GM08714 (cell line): ENCODE measurements around the gene BARX2.

Source experiments
- H3K4me3 ChIP-seq: fragments of 200-500 bp; sonication (Bioruptor generic); 2 replicates; pipeline ENCODE4 v1.5.1; 2014; ENCODE audit warnings: mild to moderate bottlenecking, low read length, inconsistent platforms
- ZNF274 ChIP-seq: IDR thresholded peaks from 2 replicates; pipeline ENCODE4 v1.6.1; 2012; ENCODE audit warnings: mild to moderate bottlenecking, low read depth, low read length

The BARX2 gene

DNA sequence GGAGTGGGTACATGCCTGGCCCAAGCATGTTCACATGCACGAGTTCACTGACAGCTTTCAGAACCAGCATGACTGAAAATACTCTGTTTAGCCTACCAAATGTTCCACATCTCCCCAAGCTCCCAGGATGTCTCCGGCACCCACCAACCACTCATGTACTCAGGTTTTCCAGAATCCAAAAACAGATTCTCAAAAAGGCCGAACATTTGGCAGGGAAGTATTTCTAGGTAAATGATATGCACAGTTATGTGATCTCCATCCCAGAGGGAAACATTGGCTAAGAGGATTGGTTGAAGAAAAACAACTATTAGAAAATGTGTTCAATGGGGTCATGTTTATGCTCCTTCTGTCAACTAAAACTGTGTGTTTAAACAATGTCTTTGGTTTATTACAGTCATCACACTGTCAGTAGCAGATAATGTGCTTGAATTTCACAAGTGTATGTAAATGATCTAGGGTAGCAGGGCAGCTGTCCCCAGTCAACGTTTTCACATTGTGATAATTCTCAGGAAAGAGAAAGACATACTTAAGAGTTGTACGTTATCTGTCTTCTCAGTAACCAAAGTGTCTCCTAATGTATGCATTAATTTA, 52.3 kb downstream of the BARX2 start:
- TF ChIP-seq ZNF274, result no peak
- H3K4me3 ChIP-seq, result no peak overlapping the region

DNA sequence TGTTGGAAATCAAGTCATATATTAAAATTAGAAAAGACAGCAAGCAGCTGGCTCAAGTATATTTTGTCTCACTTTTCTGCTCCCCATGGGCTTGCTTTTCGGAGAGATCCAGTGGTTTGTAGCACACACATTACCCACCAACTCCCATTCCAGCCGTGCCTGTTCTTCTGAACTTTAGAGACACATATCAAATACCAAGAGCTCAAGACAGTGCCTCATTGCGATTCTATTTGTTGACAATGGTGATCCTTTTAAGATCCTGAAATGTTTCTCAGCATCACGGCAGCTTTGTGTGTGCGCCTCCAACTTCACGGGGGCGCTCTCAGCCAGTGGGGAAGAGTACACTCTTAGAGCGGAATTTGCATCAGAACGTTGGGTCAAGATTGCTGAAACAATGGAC, 52.9 kb downstream of the BARX2 start:
- H3K4me3 ChIP-seq, result no peak overlapping the region
- no peak for TF ChIP-seq ZNF274

DNA sequence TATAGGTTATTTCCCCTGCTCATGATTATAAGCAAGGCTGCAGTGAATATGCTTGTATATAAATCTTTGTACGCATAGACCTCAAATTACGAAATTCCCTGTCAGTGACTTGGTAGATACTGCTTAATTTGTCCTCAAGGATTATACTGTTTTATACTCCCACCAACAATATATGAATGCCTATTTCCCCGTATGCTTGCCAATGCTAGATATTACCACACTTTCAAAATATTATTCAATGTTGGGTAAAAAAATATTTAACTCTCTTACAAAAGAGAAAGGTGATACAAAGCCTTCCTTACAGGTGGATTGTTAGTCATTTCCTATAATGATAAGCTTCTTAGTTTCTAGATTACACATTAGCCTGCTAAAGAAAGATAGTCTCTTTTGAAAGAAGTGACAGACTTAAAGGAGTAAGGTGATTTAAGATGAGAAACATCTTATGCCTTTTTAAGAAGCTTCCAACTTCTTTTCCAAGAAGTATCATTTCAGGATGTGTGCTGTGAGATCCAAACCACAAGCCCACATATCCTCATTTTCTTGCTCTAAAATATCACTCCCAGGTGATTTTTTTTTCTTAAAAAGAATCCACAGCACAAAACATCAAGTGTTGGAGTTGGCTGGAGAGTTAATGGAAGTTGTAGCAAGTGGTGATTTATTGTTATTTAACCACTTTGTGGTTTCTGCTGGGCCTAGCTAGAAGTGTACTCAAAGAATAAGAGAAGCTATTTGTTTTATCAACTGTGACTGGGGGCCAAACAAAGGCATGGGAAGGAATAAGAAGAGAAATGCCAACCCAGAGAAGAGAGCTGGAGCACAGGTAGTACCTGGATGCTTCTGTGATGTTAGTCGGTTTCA, 59.2 kb downstream of the BARX2 start:
- no peak overlapping the region for H3K4me3 ChIP-seq
- TF ChIP-seq ZNF274, result no peak

DNA sequence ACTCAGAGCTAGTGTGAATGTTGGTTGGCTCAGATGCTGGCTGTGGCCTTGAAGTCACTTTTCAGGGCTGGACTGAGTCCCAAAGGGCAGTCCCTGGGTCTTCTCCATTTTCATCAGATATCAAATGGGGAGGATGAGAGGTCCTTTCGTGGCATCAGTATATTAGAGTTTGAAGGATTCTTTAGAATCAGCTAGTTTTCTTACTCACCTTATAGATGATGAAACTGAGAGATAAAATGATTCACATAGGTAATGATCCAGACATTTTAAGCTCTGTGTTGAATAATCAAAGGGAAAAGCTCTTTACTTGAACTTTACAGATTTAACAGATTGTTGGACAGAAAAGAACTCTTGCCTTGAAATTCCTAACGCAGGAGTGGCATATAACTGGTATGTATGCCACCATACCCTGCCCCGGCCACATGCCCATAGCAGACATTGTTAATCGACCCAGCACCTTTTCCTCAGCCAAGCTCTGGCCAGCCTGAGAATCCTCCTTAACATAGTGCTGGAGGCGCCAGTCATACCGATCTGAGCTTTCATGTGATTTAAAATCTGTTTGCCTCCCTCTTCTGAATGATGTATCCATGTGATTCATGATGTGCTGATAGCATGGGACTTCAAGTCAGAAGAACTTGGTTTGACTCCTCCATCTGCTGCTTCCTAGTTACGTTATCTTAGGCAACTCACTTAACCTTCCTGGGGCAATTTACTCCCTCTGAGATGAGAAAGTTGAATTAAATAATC, 60.0 kb downstream of the BARX2 start:
- no peak overlapping the region for H3K4me3 ChIP-seq
- no peak for TF ChIP-seq ZNF274

DNA sequence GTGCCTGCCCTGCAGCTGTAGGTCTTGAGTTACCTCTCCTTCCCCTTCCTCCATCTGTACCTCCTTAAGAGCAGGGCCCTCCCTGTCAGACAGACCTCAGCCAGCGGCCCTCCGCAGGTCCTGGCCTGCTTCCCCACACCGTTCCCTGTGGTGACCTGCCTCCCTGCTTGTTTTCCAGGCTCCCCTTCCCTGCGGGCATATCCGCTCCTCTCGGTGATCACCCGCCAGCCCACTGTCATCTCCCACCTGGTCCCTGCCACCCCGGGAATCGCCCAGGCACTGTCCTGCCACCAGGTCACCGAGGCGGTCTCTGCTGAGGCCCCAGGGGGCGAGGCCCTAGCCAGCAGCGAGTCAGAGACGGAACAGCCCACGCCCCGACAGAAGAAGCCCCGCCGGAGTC, 60.9 kb downstream of the BARX2 start:
- no peak overlapping the region for H3K4me3 ChIP-seq
- TF ChIP-seq ZNF274, result no peak

DNA sequence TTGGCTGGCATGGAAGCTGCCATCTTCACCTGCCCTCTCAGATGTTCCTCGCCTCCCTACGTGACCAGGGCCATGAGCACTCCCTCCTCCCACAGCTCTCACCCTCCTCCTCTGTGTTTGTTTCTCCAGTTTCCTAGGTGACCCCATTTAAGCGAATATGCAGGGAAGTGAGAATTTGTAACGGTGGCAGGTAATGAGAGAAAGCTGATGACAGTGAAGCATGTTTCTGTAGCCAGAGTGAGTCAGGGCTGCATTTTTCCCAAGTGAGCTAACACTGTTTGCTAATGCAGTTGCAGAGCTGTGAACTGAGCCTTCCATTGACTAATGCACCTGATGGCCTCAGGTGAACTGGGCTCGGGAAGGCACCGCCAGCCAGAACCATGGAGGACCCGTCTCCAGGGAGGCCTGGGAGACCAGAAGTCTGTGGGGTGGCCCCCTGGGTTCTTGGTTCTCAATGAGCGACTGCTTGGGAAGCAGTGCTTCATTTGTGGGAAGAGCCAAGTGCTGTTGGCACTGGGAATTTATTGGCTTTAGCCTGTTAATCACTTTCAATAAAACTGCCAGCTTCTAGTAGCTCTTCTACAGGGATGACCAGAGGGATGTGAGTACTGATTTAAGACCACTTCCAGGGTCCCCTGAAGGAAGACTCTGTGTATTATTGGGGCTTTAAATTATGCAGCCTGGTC, 64.5 kb downstream of the BARX2 start:
- no peak overlapping the region for H3K4me3 ChIP-seq
- no peak for TF ChIP-seq ZNF274

DNA sequence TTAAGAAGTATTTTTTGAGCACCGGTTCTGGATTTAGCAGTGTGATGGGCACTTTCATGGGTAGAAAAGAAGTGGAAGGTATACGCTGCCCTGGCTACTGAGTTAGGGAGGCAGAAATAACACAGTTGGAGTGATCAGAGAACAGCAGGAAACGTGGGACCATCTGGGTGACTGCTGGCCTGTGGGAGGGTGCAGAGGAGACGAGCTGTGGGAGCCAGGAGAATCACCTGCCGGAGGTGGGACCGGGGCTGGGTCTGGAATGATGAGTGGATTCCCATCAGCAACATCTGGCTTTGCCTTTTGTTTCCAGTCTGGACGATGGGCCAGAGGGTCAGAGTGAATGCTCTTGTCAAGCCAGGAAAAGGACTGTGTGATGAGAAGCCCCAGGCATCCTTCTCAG, 66.5 kb downstream of the BARX2 start:
- H3K4me3 ChIP-seq, result no peak overlapping the region
- no peak for TF ChIP-seq ZNF274

DNA sequence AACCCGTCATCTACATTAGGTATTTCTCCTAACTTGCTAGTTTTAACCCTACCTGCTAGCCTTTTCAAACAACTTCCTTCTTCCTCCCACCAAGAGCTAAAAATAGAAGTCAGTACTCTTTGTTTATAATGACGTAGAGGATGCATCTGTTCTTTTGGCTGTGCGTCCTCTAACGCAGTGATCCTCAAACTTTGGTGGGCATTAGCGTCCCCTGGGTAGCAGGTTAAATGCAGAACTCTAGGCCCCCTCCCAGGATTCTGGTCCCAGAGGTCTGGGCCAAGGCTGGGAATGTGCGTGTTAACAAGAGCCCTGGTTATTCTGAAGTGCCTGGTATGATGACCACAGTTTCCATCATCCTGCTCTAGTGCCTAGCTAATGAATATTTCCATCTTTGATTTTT, 67.6 kb downstream of the BARX2 start:
- no peak overlapping the region for H3K4me3 ChIP-seq
- TF ChIP-seq ZNF274, result no peak

DNA sequence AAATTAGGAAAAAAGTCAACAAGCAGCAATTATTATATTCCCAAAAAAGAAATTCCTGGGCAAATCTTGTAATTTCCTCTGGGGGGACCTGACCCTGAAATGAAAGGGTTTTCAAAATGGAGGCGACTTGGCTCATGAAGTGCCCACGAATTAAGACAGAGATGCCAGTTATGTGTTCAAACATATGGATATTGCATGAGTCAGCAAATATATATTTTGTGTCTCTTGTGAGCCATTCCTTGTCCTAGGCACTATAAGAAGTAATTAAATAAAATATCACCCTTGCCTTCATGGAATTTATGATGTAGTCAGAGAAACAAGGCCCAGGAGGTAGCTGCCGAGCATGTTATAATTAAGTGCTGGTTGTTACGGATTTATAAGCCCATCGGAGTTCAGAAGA, 68.6 kb downstream of the BARX2 start:
- TF ChIP-seq ZNF274, result no peak
- no peak overlapping the region for H3K4me3 ChIP-seq

DNA sequence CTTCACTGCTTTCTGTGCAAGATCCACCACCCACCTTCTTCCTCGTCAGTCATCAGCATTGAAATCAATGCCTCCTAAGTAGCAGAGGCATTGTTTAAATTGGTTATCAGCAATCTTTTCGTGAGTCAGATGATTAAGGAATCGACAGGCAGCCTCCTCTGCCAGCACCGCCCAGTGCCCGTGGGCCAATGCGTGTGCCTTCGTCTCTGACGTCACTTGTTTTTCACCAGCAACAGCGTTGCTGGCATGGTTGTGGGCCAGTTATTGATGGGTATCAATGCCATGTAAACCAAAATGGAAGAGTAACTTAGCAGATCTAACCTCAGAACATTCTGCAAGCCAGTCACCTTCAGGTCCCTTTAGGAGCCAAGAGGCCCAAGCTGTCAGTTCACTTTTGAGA, 69.6 kb downstream of the BARX2 start:
- H3K4me3 ChIP-seq, result no peak overlapping the region
- no peak for TF ChIP-seq ZNF274

DNA sequence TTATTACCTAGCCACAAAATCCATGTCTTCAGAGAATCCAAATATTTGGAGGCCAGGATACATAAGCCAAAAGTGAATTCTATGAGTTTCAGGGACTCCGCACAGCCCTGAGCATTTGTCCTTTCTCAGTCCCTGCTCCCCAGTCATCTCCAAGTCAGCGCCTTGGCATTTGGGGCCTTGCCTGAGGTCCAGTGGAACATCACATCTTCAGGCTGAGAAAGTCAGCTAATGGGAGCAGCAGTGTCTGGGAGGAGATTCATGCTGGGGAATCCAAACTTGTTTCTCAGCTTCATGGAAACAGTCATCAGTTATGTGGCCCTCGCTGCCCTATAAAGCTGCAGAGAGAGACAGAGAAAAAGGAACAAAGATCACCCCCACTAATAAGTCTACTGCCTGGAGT, 70.9 kb downstream of the BARX2 start:
- no peak overlapping the region for H3K4me3 ChIP-seq
- TF ChIP-seq ZNF274, result no peak

DNA sequence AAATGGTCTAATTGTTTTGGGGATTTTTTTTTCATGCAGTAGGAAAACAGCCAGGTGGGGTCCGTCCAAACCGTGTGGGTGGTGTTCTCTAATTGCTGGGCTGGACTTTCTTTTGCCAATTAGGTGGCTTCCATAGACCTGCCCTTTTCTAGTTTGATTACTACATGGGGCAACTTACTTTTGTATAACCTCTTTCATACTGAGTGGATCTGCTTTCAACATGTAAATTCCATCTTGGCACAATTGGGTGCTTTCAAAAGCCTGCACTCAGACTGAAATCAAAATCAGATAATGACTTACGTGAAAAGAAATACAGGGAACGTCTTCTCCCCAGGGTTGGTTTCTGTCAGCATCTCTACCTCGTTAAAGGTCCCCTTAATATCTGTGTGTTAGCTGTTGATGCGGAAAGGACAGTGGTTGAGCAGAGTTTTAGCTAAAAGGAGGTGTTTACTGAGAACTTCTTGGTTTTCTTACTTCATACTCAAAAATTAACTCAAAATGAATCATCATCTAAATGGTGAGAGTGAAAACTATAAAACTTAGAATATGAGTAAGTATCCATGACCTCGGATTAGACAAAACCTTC, 72.1 kb downstream of the BARX2 start:
- no peak for TF ChIP-seq ZNF274

DNA sequence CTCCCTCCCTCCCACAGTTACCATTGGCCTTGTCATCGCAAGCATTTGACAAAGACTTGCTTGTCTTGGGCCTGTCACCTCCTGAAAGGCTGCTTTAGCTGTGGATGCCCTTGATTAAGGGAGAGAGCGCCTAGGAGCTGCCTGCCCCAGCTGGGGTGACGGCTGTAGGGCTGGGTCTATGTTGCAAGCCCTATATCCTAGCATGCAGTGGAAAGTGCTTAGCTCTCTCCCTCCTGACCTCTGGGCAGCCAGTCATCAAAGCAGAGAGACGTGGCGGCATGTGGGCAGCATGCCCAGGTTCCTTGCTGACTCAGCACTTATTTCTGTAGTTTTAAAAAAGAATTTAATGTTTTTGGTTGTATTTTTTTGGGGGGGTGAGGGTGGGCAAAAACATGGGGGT, 75.9 kb downstream of the BARX2 start:
- H3K4me3 ChIP-seq, result no peak overlapping the region
- TF ChIP-seq ZNF274, result no peak

More for the DNA sequence above, 72.1 kb downstream of the BARX2 start:
- H3K4me3 ChIP-seq, result no peak overlapping the region

DNA sequence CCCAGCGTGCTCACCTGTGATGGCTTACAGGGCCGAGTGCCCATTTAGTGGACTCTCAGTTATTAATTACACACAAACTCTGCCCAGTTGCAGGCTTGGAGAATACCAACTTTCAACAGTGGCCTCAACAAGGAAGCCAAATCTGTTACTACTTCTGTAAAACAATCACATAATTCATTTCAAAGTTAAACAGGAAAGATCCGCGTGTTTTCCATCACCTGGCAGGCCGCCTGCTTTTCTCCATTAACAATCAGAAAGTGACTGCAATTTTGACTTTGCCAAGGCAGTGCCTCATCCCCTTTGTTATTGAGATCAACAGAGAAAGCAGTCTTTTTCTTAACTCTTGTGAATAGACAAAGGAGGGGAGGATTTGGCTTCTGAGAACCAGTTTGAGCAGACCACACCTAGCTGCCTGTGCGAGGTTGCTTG, 77.7 kb downstream of the BARX2 start:
- no peak overlapping the region for H3K4me3 ChIP-seq
- TF ChIP-seq ZNF274, result no peak

DNA sequence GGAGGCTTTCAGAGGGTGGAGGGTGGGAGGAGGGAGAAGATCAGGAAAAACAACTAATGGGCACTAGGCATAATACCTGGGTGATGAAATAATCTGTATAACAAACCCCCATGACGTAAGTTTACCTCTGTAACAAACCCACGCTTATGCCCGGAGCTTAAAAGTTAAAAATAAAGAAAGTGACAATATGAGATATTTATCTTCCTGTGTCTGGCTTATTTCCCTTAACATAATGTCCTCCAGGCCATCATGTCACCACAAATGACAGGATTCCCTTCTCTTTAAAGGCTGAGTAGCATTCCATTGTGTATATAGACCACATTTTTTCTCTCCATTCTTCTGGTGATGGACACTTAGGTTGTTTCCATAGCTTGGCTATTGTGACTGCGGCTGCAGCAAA, 79.5 kb downstream of the BARX2 start:
- no peak overlapping the region for H3K4me3 ChIP-seq
- TF ChIP-seq ZNF274, result no peak
